ENCODE results near the gene SPART. TPM values are rescaled to one million over a fixed set of nuclear protein-coding genes. Genes with fewer than 3 reads are reported as not detected.

SPART gene
- total RNA-seq, 1 experiment from 2014 or later, result 60.6 TPM

DNA sequence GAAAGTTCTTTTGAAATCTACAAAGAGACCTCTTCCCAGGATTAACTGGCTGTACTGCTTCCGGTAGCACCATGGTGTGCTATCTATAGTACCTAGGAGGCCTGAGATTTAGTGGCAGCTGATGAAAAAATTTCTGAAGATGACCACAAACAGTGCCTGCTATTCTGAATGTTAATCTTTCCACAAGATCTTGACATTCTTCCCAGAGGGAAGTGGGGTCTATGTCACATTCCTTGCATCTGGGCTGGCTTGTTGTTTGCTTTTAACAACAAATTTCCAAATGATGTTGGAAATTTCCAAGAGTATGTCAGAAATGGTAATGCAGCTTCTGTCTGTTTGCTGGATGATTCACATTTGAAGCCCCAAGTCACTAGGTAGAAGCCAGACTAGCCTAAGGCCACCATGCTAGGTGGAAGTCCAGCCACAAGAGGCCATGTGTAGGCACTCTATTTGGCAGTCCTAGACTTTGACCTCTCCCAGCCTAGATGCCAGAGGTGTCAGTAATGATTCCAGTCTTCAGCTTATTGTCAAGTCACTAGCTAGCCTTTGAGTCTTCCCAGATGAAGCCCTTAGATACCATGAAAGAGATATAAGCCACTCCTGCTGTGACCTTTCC, 22.1 kb downstream of the SPART start:
- no CpG with 5 or more reads among the region's 1 CpG for WGBS (ENCODE audit: extremely low coverage, insufficient read length, low lambda C conversion rate)
- Histone ChIP-seq H2BK20ac (ENCODE audit: low read depth, low read length, poor library complexity, severe bottlenecking) (no peak overlapping the region), H3T11ph (ENCODE audit: low read length) (no peak overlapping the region)

More for the DNA sequence above, 22.1 kb downstream of the SPART start:
- no peak overlapping the region for H2BK5ac ChIP-seq (ENCODE audit: insufficient read length, low read length)
- peak overlapping the region in 2 of 3 experiments; percentile 36 to 87; a peak in 3 of 7 replicates for H3K27ac Mint-ChIP-seq
- no peaks in the 10 kb centered on the region for H3K27me3 Mint-ChIP-seq (ENCODE audit: low read depth)
- H3K56ac ChIP-seq (ENCODE audit: insufficient read length, low read depth, low read length), result no peak overlapping the region
- H3K27ac ChIP-seq (ENCODE audit: insufficient read length, low read depth, low read length), result peak overlapping the region; percentile 85
- H2BK15ac ChIP-seq (ENCODE audit: low read depth, low read length), result no peak overlapping the region
- H4K5ac ChIP-seq (ENCODE audit: insufficient read length, low read depth, low read length), result no peak overlapping the region
- peaks cover 26 to 71% (median 32%) of the 10 kb centered on the region in 3 experiments for H3K36me3 Mint-ChIP-seq (ENCODE audit: insufficient read depth in 1 of 3, low read depth in 3 of 3)
- peaks cover 0 to 9% of the 10 kb centered on the region in 2 experiments; a peak in 2 of 5 replicates for H3K9me3 Mint-ChIP-seq
- no peaks in the 10 kb centered on the region for H3K27me3 ChIP-seq (ENCODE audit: insufficient read depth, low read length)
- no peak overlapping the region for H3K23ac ChIP-seq (ENCODE audit: insufficient read length, low read depth, low read length)
- H3K4me2 ChIP-seq (ENCODE audit: insufficient read depth, insufficient read length, low read length), result no peak overlapping the region
- peaks cover 17% of the 10 kb centered on the region for H3K4me1 ChIP-seq (ENCODE audit: insufficient read depth, low read length)
- H3K9me3 ChIP-seq (ENCODE audit: control insufficient read depth, low read depth, low read length), result no peaks in the 10 kb centered on the region
- H4K20me1 ChIP-seq (ENCODE audit: control insufficient read depth, insufficient read depth, insufficient read length), result no peaks in the 10 kb centered on the region
- no peaks in the 10 kb centered on the region for H3K23me2 ChIP-seq (ENCODE audit: insufficient read length, low read depth, low read length, poor library complexity, severe bottlenecking)
- H4K91ac ChIP-seq (ENCODE audit: insufficient read length, low read depth, low read length), result peak overlapping the region; percentile 76
- no peak overlapping the region for H3K9ac ChIP-seq (ENCODE audit: extremely low read depth, insufficient read length, low read length)
- no peak overlapping the region for H2BK120ac ChIP-seq (ENCODE audit: low read depth, low read length, poor library complexity, severe bottlenecking)
- no peak overlapping the region for H2AFZ ChIP-seq (ENCODE audit: low read length)
- no peak overlapping the region for H3K18ac ChIP-seq (ENCODE audit: insufficient read length, low read depth, low read length)
- no peak overlapping the region for H3K4ac ChIP-seq (ENCODE audit: low read depth, low read length)
- TF ChIP-seq, protein P1, sequence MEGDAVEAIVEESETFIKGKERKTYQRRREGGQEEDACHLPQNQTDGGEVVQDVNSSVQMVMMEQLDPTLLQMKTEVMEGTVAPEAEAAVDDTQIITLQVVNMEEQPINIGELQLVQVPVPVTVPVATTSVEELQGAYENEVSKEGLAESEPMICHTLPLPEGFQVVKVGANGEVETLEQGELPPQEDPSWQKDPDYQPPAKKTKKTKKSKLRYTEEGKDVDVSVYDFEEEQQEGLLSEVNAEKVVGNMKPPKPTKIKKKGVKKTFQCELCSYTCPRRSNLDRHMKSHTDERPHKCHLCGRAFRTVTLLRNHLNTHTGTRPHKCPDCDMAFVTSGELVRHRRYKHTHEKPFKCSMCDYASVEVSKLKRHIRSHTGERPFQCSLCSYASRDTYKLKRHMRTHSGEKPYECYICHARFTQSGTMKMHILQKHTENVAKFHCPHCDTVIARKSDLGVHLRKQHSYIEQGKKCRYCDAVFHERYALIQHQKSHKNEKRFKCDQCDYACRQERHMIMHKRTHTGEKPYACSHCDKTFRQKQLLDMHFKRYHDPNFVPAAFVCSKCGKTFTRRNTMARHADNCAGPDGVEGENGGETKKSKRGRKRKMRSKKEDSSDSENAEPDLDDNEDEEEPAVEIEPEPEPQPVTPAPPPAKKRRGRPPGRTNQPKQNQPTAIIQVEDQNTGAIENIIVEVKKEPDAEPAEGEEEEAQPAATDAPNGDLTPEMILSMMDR (conservative IDR thresholded peaks at IDR 0.05), result no peak
- H2BK12ac ChIP-seq (ENCODE audit: insufficient read length, low read depth, low read length), result peak overlapping the region; percentile 62
- DNase-seq, result no peak
- no peaks in the 10 kb centered on the region for H3K79me1 ChIP-seq (ENCODE audit: insufficient read depth, low read depth, low read length, poor library complexity, severe bottlenecking)
- no peak overlapping the region for H3K4me3 Mint-ChIP-seq
- no peak overlapping the region for H2AK5ac ChIP-seq (ENCODE audit: insufficient read length, low read length)
- H3K4me1 Mint-ChIP-seq, result peaks cover 34 to 59% of the 10 kb centered on the region in 2 experiments
- H4K8ac ChIP-seq (replicated peaks; ENCODE audit: insufficient read length, low read depth, low read length), result no peak overlapping the region
- no peak overlapping the region for H3K14ac ChIP-seq (ENCODE audit: insufficient read depth, low read length)
- no peaks in the 10 kb centered on the region for H3K79me2 ChIP-seq (ENCODE audit: insufficient read depth, low read length)

Measured in H9 (cell line).